Hippocampal formation (tissue), 2 donors: ENCODE data around the gene FNDC3B.

Source experiments
- DNase-seq, 2 donors: peaks; one replicate each; lab custom pipeline; 2025; lab: John Stamatoyannopoulos, UW

The FNDC3B gene

GRCh38 chr3:172449466-172450149, 410.2 kb downstream of the FNDC3B start:
- no peak for DNase-seq
